ENCODE results near the gene HIF1AN.
A peak's percentile ranks its signal among the peaks of the same experiment; 100 is the strongest.

- TF ChIP-seq POLR2AphosphoS5 (IDR thresholded peaks at IDR 0.05; ENCODE audit: low read depth, low read length), result no peak
- TF ChIP-seq, protein P1, sequence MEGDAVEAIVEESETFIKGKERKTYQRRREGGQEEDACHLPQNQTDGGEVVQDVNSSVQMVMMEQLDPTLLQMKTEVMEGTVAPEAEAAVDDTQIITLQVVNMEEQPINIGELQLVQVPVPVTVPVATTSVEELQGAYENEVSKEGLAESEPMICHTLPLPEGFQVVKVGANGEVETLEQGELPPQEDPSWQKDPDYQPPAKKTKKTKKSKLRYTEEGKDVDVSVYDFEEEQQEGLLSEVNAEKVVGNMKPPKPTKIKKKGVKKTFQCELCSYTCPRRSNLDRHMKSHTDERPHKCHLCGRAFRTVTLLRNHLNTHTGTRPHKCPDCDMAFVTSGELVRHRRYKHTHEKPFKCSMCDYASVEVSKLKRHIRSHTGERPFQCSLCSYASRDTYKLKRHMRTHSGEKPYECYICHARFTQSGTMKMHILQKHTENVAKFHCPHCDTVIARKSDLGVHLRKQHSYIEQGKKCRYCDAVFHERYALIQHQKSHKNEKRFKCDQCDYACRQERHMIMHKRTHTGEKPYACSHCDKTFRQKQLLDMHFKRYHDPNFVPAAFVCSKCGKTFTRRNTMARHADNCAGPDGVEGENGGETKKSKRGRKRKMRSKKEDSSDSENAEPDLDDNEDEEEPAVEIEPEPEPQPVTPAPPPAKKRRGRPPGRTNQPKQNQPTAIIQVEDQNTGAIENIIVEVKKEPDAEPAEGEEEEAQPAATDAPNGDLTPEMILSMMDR (IDR thresholded peaks at IDR 0.05), result peak; percentile 100
- no peak for TF ChIP-seq TCF7L2 (IDR thresholded peaks at IDR 0.05; ENCODE audit: low read depth, low read length)
Observed at GRCh38 chr10:100562008-100562672, 26.4 kb downstream of the HIF1AN start.

Measured in Panc1 (cell line).